Naive thymus-derived CD4-positive, alpha-beta T cell (primary cell): ENCODE measurements around the gene CDK17. TPM values are rescaled to one million over a fixed set of nuclear protein-coding genes. Genes with fewer than 3 reads are reported as not detected.
A peak's percentile ranks its signal among the peaks of the same experiment; 100 is the strongest.

ENCODE experiments used
- ATAC-seq: fragments of 150-1000 bp; cut with Tn5 transposase; 2 replicates; pipeline ENCODE4 v1.10.0; 2021; ENCODE audit warnings: mild to moderate bottlenecking, moderate library complexity
- CTCF ChIA-PET: fragments of 350-600 bp; sonication (Branson Sonifier 250); formaldehyde crosslinking; loops from one replicate; lab custom pipeline; 2021; ENCODE audit warnings: antibody characterized with exemption; lab: Charles Lee
- POLR2A ChIA-PET: fragments of 350-600 bp; sonication (Branson Sonifier 250); formaldehyde crosslinking; loops from one replicate; lab custom pipeline; 2021; ENCODE audit warnings: antibody characterized with exemption, inconsistent platforms; lab: Charles Lee
- DNase-seq, 9 donors: peaks; one replicate each; pipeline versions ENCODE4 v3.0.0 to v3.0.0-alpha.2; 2020 to 2022; ENCODE audit warnings: mixed read lengths in 1 of 9
- H3K27ac ChIP-seq: one replicate; pipeline ENCODE4 v1.7.0; 2013; ENCODE audit warnings: mild to moderate bottlenecking, low read depth, low read length, moderate library complexity
- H3K27me3 ChIP-seq, 2 donors: one replicate each; pipeline ENCODE4 v1.7.0; 2013; ENCODE audit warnings: low read length in 2 of 2, mild to moderate bottlenecking in 2 of 2, moderate library complexity in 2 of 2; ENCODE audit not compliant: control insufficient read depth in 2 of 2, insufficient read depth in 2 of 2
- H3K36me3 ChIP-seq, 3 experiments: 1 replicate in 2 of 3; 2 replicates in 1 of 3; pipeline ENCODE4 v1.7.0; 2013; ENCODE audit warnings: low read length in 3 of 3, mild to moderate bottlenecking in 3 of 3, moderate library complexity in 1 of 3; ENCODE audit not compliant: insufficient read depth in 3 of 3, control insufficient read depth in 2 of 3
- H3K4me1 ChIP-seq, 2 donors: one replicate each; pipeline ENCODE4 v1.7.0; 2013; ENCODE audit warnings: low read length in 2 of 2, mild to moderate bottlenecking in 2 of 2, moderate library complexity in 1 of 2; ENCODE audit not compliant: control insufficient read depth in 2 of 2, insufficient read depth in 2 of 2
- H3K4me3 ChIP-seq: 2 replicates; pipeline ENCODE4 v1.7.0; 2013; ENCODE audit warnings: mild to moderate bottlenecking, low read length
- H3K9me3 ChIP-seq, 3 experiments: 1 replicate in 2 of 3; 2 replicates in 1 of 3; pipeline ENCODE4 v1.7.0; 2013; ENCODE audit warnings: low read length in 3 of 3; ENCODE audit not compliant: control insufficient read depth in 2 of 3
- H3K27ac Mint-ChIP-seq, 9 donors: one replicate each; pipeline ENCODE4 v1.8.0; 2020 to 2022; ENCODE audit warnings: mixed read lengths in 9 of 9, mild to moderate bottlenecking in 8 of 9, moderate library complexity in 5 of 9, inconsistent platforms in 2 of 9
- H3K27me3 Mint-ChIP-seq, 5 donors: one replicate each; pipeline ENCODE4 v1.8.0; 2021 to 2022; ENCODE audit warnings: mixed read lengths in 5 of 5, mild to moderate bottlenecking in 1 of 5
- H3K36me3 Mint-ChIP-seq, 5 donors: one replicate each; pipeline ENCODE4 v1.8.0; 2020 to 2022; ENCODE audit warnings: mixed read lengths in 5 of 5, mild to moderate bottlenecking in 3 of 5, inconsistent platforms in 1 of 5
- H3K4me1 Mint-ChIP-seq, 7 donors: one replicate each; pipeline ENCODE4 v1.8.0; 2020 to 2022; ENCODE audit warnings: mixed read lengths in 7 of 7, mild to moderate bottlenecking in 3 of 7, inconsistent platforms in 1 of 7
- H3K4me3 Mint-ChIP-seq, 10 donors: one replicate each; pipeline ENCODE4 v1.8.0; 2020 to 2022; ENCODE audit warnings: mild to moderate bottlenecking in 10 of 10, mixed read lengths in 10 of 10, moderate library complexity in 6 of 10, inconsistent platforms in 2 of 10
- H3K9me3 Mint-ChIP-seq, 11 donors: one replicate each; pipeline ENCODE4 v1.8.0; 2020 to 2022; ENCODE audit warnings: mixed read lengths in 11 of 11, mild to moderate bottlenecking in 4 of 11, inconsistent platforms in 1 of 11, moderate library complexity in 1 of 11
- intact Hi-C, 2 donors: fragments of 100-400 bp; cut with micrococcal nuclease; formaldehyde crosslinking; loops; one replicate each; pipeline ENCODE4 v1.15.1; 2023
- polyA plus RNA-seq, 2 donors: library from polyadenylated mRNA; unstranded; fragments of 300-500 nt; fragmentation: Illumina TruSeq; gene quantifications; one replicate each; pipeline ENCODE4 v1.2.3, GENCODE V29; 2021
- total RNA-seq, 6 experiments: library from RNA in 5 of 6; stranded (reverse) in 5 of 6; gene quantifications; 1 replicate in 5 of 6; 2 replicates in 1 of 6; pipeline ENCODE4 v1.2.3 and lab custom pipeline; 2021 to 2026

The CDK17 gene
- total and polyA plus RNA-seq, 7 experiments from 2014 or later: 30.0 to 112 (median 67.0) TPM

- peaks cover 0 to 28% (median 5%) of the 10 kb centered on the region in 5 donors for H3K36me3 Mint-ChIP-seq
- peaks cover 9 to 43% of the 10 kb centered on the region in 2 donors for H3K4me1 ChIP-seq
- POLR2A ChIA-PET: interaction anchor here (1.2 kb wide), 1 partner anchor 15 kb away, joined by 3 read pairs; no protein-coding TSS in a partner anchor
- DNase-seq (no peak), ATAC-seq (no peak)
- no peak overlapping the region for H3K4me3 ChIP-seq
- H3K27ac Mint-ChIP-seq: peak overlapping the region; percentile 30 to 91 (median 74)
- intact Hi-C loops: loop anchor here (2.0 to 5.0 kb wide), 3 partner anchors 13 to 52 kb away; no protein-coding TSS in a partner anchor
- peaks cover 0 to 4% (median 3%) of the 10 kb centered on the region in 3 experiments for H3K36me3 ChIP-seq
- no peaks in the 10 kb centered on the region for H3K9me3 ChIP-seq
- H3K9me3 Mint-ChIP-seq: peaks cover 0 to 5% (median 0%) of the 10 kb centered on the region in 11 donors
- CTCF ChIA-PET: no interaction called here
- peak overlapping the region; percentile 10 for H3K27ac ChIP-seq
- H3K4me1 Mint-ChIP-seq: peaks cover 46 to 78% (median 66%) of the 10 kb centered on the region in 7 donors
- no peaks in the 10 kb centered on the region for H3K27me3 ChIP-seq
- H3K4me3 Mint-ChIP-seq: peak overlapping the region in 6 of 10 donors; percentile 1 to 42 (median 24)
- H3K27me3 Mint-ChIP-seq: no peaks in the 10 kb centered on the region
Observed at GRCh38 chr12:96329545-96329944, 70.7 kb downstream of the CDK17 start.

GRCh38 chr12:96329018-96329417 is 71.2 kb downstream of the CDK17 start:
- no peaks in the 10 kb centered on the region for H3K27me3 ChIP-seq
- Mint-ChIP-seq H3K27ac (peak overlapping the region in 7 of 9 donors; percentile 34 to 93 (median 82)), H3K4me3 (peak overlapping the region in 2 of 10 donors; percentile 42 to 69), H3K4me1 (peaks cover 46 to 73% (median 61%) of the 10 kb centered on the region in 7 donors), H3K36me3 (peaks cover 0 to 31% (median 5%) of the 10 kb centered on the region in 5 donors), H3K9me3 (peaks cover 0 to 6% (median 0%) of the 10 kb centered on the region in 11 donors), H3K27me3 (no peaks in the 10 kb centered on the region)
- H3K27ac ChIP-seq: no peak overlapping the region
- CTCF ChIA-PET: interaction anchor here (1.4 kb wide), 1 partner anchor 113 kb away, joined by 5 read pairs; no protein-coding TSS in a partner anchor
- H3K36me3 ChIP-seq: peaks cover 0 to 4% (median 3%) of the 10 kb centered on the region in 3 experiments
- intact Hi-C loops: loop anchor here (2.0 to 5.0 kb wide), 3 partner anchors 14 to 52 kb away; no protein-coding TSS in a partner anchor
- DNase-seq (no peak), ATAC-seq (no peak)
- no peaks in the 10 kb centered on the region for H3K9me3 ChIP-seq
- POLR2A ChIA-PET: interaction anchor here (2.5 kb wide), 1 partner anchor 19 kb away, joined by 6 read pairs; no protein-coding TSS in a partner anchor
- no peak overlapping the region for H3K4me3 ChIP-seq
- peaks cover 9 to 43% of the 10 kb centered on the region in 2 donors for H3K4me1 ChIP-seq

GRCh38 chr12:96327889-96328288 is 72.3 kb downstream of the CDK17 start:
- Mint-ChIP-seq H3K9me3 (peaks cover 0 to 13% (median 0%) of the 10 kb centered on the region in 11 donors), H3K36me3 (peaks cover 4 to 34% (median 12%) of the 10 kb centered on the region in 5 donors), H3K4me1 (peaks cover 41 to 75% (median 58%) of the 10 kb centered on the region in 7 donors), H3K27ac (peak overlapping the region in 8 of 9 donors; percentile 69 to 92 (median 82)), H3K4me3 (peak overlapping the region in 9 of 10 donors; percentile 3 to 69 (median 47)), H3K27me3 (no peaks in the 10 kb centered on the region)
- intact Hi-C loops: loop anchor here (1.0 to 5.0 kb wide), 5 partner anchors 15 to 73 kb away; partner anchors contain the start of gene CDK17 (in 1 of the 2)
- Histone ChIP-seq H3K27ac (no peak overlapping the region), H3K9me3 (no peaks in the 10 kb centered on the region), H3K4me1 (peaks cover 9 to 43% of the 10 kb centered on the region in 2 donors), H3K36me3 (peaks cover 0 to 6% (median 3%) of the 10 kb centered on the region in 3 experiments), H3K27me3 (no peaks in the 10 kb centered on the region), H3K4me3 (no peak overlapping the region)
- DNase-seq (peak in 6 of 9 donors; percentile 17 to 47 (median 20)), ATAC-seq (peak; percentile 46)
- ChIA-PET CTCF (interaction anchor here (0.6 to 1.4 kb wide), 2 partner anchors 34 to 112 kb away, joined by 3 to 5 read pairs; no protein-coding TSS in a partner anchor), POLR2A (interaction anchor here (1.2 to 2.5 kb wide), 3 partner anchors 20 to 72 kb away, joined by 6 to 8 read pairs (median 6); partner anchors contain the start of gene CDK17)

- Histone ChIP-seq H3K36me3 (peaks cover 0 to 11% (median 2%) of the 10 kb centered on the region in 3 experiments), H3K4me1 (peaks cover 9 to 43% of the 10 kb centered on the region in 2 donors), H3K27me3 (no peaks in the 10 kb centered on the region), H3K27ac (peak overlapping the region; percentile 52), H3K4me3 (no peak overlapping the region), H3K9me3 (no peaks in the 10 kb centered on the region)
- DNase-seq (no peak), ATAC-seq (peak; percentile 16)
- no peaks in the 10 kb centered on the region for H3K27me3 Mint-ChIP-seq
- intact Hi-C loops: loop anchor here in 1 of 2 donors (2.0 to 5.0 kb wide), 3 partner anchors 35 to 73 kb away; partner anchors contain the start of gene CDK17
- peaks cover 43 to 80% (median 61%) of the 10 kb centered on the region in 7 donors for H3K4me1 Mint-ChIP-seq
- ChIA-PET POLR2A (interaction anchor here (1.2 to 2.5 kb wide), 3 partner anchors 20 to 73 kb away, joined by 6 to 8 read pairs (median 6); partner anchors contain the start of gene CDK17), CTCF (interaction anchor here (1.4 kb wide), 1 partner anchor 111 kb away, joined by 5 read pairs; no protein-coding TSS in a partner anchor)
- peak overlapping the region in 8 of 9 donors; percentile 69 to 92 (median 82) for H3K27ac Mint-ChIP-seq
- H3K4me3 Mint-ChIP-seq: peak overlapping the region in 9 of 10 donors; percentile 4 to 76 (median 57)
- H3K9me3 Mint-ChIP-seq: peaks cover 0 to 18% (median 1%) of the 10 kb centered on the region in 11 donors
- H3K36me3 Mint-ChIP-seq: peaks cover 4 to 38% (median 17%) of the 10 kb centered on the region in 5 donors
Observed at GRCh38 chr12:96327346-96327745, 72.9 kb downstream of the CDK17 start.

- intact Hi-C loops: loop anchor here in 1 of 2 donors (1.0 to 5.0 kb wide), 4 partner anchors 9 to 74 kb away; partner anchors contain the start of gene CDK17
- peak overlapping the region in 9 of 10 donors; percentile 17 to 76 (median 57) for H3K4me3 Mint-ChIP-seq
- peak; percentile 75 for ATAC-seq
Observed at GRCh38 chr12:96326628-96327227, 73.5 kb downstream of the CDK17 start.

GRCh38 chr12:96323906-96324305 is 76.3 kb downstream of the CDK17 start:
- peaks cover 0 to 18% (median 0%) of the 10 kb centered on the region in 3 experiments for H3K36me3 ChIP-seq
- Mint-ChIP-seq H3K27ac (peak overlapping the region in 5 of 9 donors; percentile 3 to 78 (median 22)), H3K9me3 (peaks cover 0 to 24% (median 3%) of the 10 kb centered on the region in 11 donors), H3K4me3 (no peak overlapping the region), H3K4me1 (peaks cover 26 to 52% (median 42%) of the 10 kb centered on the region in 7 donors), H3K36me3 (peaks cover 4 to 41% (median 24%) of the 10 kb centered on the region in 5 donors), H3K27me3 (no peaks in the 10 kb centered on the region)
- peaks cover 0 to 34% of the 10 kb centered on the region in 2 donors for H3K4me1 ChIP-seq
- no peak for ATAC-seq
- ChIA-PET POLR2A (interaction anchor here (0.7 to 2.8 kb wide), 2 partner anchors 12 to 168 kb away, joined by 4 to 15 read pairs; no protein-coding TSS in a partner anchor), CTCF (no interaction called here)
- no peaks in the 10 kb centered on the region for H3K9me3 ChIP-seq
- no peak overlapping the region for H3K27ac ChIP-seq
- H3K4me3 ChIP-seq: no peak overlapping the region
- no peak for DNase-seq
- no peaks in the 10 kb centered on the region for H3K27me3 ChIP-seq
- intact Hi-C loops: no loop called here

More at GRCh38 chr12:96326628-96327227, 73.5 kb downstream of the CDK17 start:
- Mint-ChIP-seq H3K27me3 (no peaks in the 10 kb centered on the region), H3K4me1 (peaks cover 40 to 74% (median 61%) of the 10 kb centered on the region in 7 donors), H3K27ac (peak overlapping the region; percentile 26 to 92 (median 81)), H3K36me3 (peaks cover 4 to 43% (median 24%) of the 10 kb centered on the region in 5 donors), H3K9me3 (peaks cover 0 to 24% (median 3%) of the 10 kb centered on the region in 11 donors)
- H3K4me1 ChIP-seq: peaks cover 9 to 43% of the 10 kb centered on the region in 2 donors
- no peaks in the 10 kb centered on the region for H3K27me3 ChIP-seq
- H3K9me3 ChIP-seq: no peaks in the 10 kb centered on the region
- CTCF ChIA-PET: interaction anchor here (0.6 kb wide), 1 partner anchor 56 kb away, joined by 3 read pairs; no protein-coding TSS in a partner anchor
- H3K4me3 ChIP-seq: no peak overlapping the region
- DNase-seq: peak in 5 of 9 donors; percentile 23 to 43 (median 34)
- POLR2A ChIA-PET: interaction anchor here (0.7 to 2.8 kb wide), 7 partner anchors 9 to 72 kb away, joined by 3 to 15 read pairs (median 5); no protein-coding TSS in a partner anchor
- peak overlapping the region; percentile 52 for H3K27ac ChIP-seq
- peaks cover 0 to 17% (median 0%) of the 10 kb centered on the region in 3 experiments for H3K36me3 ChIP-seq
